Measurements from ENCODE around the gene MKRN2OS. TPM values are rescaled to one million over a fixed set of nuclear protein-coding genes. Genes with fewer than 3 reads are reported as not detected.

The MKRN2OS gene
- total and polyA plus RNA-seq, 4 donors: 0.06 to 0.42 (median 0.17) TPM

DNA sequence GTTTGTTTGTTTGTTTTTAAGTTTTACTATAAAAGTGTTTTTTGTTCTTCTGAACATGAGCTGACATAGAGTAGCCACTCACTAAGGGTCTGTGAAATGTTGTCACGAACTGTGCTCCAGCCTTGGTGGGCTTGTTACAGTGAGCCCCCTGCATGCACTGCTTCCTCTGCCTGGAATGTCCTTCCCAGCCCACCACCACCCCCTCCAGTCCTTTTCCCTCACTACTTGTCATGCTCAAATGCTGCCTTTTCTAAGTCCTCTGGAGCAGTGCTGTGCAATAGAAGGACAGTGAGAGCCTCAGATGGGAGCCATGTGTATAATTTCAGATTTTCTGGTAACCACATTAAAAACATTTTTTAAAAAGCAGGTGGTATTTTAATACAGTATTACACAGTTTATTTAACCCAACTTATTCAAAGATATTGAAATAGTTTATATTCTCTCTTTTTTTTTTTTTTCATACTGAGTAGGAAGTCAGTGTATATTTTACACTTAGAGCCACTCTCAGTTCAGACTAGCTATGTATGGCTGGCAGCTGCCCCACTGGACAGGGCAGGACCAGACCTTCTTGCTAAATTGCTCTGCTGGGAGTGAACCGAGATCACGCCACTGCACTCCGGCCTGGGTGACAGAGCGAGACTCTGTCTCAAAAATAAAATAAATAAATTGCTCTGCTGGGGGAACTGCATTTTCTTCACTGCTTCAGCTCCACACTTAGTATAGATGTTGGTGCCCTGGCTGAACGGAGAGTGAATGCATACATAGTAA, 26.9 kb downstream of the MKRN2OS start:
- Histone ChIP-seq H3K27ac (ENCODE audit: low read depth in 1 of 2, low read length in 2 of 2) (no peak overlapping the region), H3K9ac (ENCODE audit: low read depth in 1 of 2, low read length in 2 of 2) (no peak overlapping the region), H3K4me3 (ENCODE audit: low read depth in 1 of 3, low read length in 3 of 3) (no peak overlapping the region), H3K9me3 (ENCODE audit: control insufficient read depth in 4 of 4, low read length in 3 of 4) (no peaks in the 10 kb centered on the region), H3K4me1 (ENCODE audit: control insufficient read depth in 4 of 4, insufficient read depth in 4 of 4, low read length in 3 of 4) (peaks cover 0 to 4% (median 0%) of the 10 kb centered on the region in 4 donors), H3K36me3 (ENCODE audit: control insufficient read depth in 4 of 4, insufficient read depth in 3 of 4, low read depth in 1 of 4, low read length in 3 of 4) (peaks cover 0 to 8% (median 4%) of the 10 kb centered on the region in 4 donors), H3K27me3 (ENCODE audit: control insufficient read depth in 4 of 4, insufficient read depth in 4 of 4, low read length in 3 of 4) (no peaks in the 10 kb centered on the region)
- 94% methylated on average over 6 of the region's 6 CpGs for WGBS
- TF ChIP-seq JUND (IDR thresholded peaks at IDR 0.05) (no peak), YY1 (IDR thresholded peaks at IDR 0.05) (no peak), FOXA1 (IDR thresholded peaks at IDR 0.05) (no peak), FOXA2 (IDR thresholded peaks at IDR 0.05) (no peak)
- DNase-seq (ENCODE audit: low spot score): no peak

DNA sequence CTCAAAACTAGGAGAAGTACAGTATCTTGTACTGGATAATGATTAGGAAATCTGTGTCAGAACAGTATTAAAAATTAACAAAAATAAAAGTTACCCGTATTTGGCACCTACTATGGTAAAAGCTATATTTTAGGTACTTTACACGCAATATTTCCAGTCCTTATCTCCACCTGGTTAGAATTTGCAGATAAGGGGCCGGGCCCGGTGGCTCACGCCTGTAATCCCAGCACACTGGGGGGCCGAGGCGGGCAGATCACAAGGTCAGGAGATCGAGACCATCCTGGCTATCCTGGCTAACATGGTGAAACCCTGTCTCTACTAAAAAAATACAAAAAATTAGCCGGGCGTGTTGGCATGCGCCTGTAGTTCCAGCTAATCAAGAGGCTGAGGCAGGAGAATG, 28.4 kb downstream of the MKRN2OS start:
- no peak overlapping the region for H3K4me3 ChIP-seq (ENCODE audit: low read depth in 1 of 3, low read length in 3 of 3)
- TF ChIP-seq NR2F2 (IDR thresholded peaks at IDR 0.05): no peak
- TF ChIP-seq, protein P1, sequence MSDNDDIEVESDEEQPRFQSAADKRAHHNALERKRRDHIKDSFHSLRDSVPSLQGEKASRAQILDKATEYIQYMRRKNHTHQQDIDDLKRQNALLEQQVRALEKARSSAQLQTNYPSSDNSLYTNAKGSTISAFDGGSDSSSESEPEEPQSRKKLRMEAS (IDR thresholded peaks at IDR 0.05): no peak
- TF ChIP-seq GABPA (IDR thresholded peaks at IDR 0.05 in 1 of 2, conservative IDR thresholded peaks at IDR 0.05 in 1 of 2): no peak
- no peak for TF ChIP-seq YY1 (IDR thresholded peaks at IDR 0.05)
- TF ChIP-seq, protein P2, sequence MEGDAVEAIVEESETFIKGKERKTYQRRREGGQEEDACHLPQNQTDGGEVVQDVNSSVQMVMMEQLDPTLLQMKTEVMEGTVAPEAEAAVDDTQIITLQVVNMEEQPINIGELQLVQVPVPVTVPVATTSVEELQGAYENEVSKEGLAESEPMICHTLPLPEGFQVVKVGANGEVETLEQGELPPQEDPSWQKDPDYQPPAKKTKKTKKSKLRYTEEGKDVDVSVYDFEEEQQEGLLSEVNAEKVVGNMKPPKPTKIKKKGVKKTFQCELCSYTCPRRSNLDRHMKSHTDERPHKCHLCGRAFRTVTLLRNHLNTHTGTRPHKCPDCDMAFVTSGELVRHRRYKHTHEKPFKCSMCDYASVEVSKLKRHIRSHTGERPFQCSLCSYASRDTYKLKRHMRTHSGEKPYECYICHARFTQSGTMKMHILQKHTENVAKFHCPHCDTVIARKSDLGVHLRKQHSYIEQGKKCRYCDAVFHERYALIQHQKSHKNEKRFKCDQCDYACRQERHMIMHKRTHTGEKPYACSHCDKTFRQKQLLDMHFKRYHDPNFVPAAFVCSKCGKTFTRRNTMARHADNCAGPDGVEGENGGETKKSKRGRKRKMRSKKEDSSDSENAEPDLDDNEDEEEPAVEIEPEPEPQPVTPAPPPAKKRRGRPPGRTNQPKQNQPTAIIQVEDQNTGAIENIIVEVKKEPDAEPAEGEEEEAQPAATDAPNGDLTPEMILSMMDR (IDR thresholded peaks at IDR 0.05; ENCODE audit: low read depth, low read length, missing input control): no peak
- no peaks in the 10 kb centered on the region for H3K9me3 ChIP-seq (ENCODE audit: control insufficient read depth in 4 of 4, low read length in 3 of 4)
- no peaks in the 10 kb centered on the region for H3K27me3 ChIP-seq (ENCODE audit: control insufficient read depth in 4 of 4, insufficient read depth in 4 of 4, low read length in 3 of 4)
- no peak overlapping the region for H3K27ac ChIP-seq (ENCODE audit: low read depth in 1 of 2, low read length in 2 of 2)
- H3K36me3 ChIP-seq (ENCODE audit: control insufficient read depth in 4 of 4, insufficient read depth in 3 of 4, low read depth in 1 of 4, low read length in 3 of 4): peaks cover 0 to 5% (median 4%) of the 10 kb centered on the region in 4 donors
- DNase-seq (ENCODE audit: low spot score): no peak
- H3K9ac ChIP-seq (ENCODE audit: low read depth in 1 of 2, low read length in 2 of 2): no peak overlapping the region
- WGBS: 95% methylated on average over 11 of the region's 11 CpGs
- H3K4me1 ChIP-seq (ENCODE audit: control insufficient read depth in 4 of 4, insufficient read depth in 4 of 4, low read length in 3 of 4): no peaks in the 10 kb centered on the region

DNA sequence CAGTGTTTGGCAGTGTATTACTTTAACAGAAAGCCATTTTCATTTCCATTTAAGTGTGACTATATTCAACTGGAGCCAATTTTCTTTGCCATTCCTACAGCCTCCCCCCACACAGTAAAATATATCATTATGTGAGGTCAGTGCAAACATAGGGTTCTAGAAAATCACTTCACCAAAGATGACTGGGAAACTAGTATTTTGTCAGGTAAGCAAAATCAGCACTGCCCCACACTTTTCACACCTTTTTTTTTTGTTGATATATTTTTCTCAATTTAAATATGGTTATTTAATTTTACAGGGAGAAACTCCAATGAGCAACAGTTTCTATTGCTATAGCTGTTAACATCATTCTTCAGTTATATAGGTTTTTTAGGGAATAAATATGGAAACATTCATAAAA, 29.7 kb downstream of the MKRN2OS start:
- TF ChIP-seq, protein P3, sequence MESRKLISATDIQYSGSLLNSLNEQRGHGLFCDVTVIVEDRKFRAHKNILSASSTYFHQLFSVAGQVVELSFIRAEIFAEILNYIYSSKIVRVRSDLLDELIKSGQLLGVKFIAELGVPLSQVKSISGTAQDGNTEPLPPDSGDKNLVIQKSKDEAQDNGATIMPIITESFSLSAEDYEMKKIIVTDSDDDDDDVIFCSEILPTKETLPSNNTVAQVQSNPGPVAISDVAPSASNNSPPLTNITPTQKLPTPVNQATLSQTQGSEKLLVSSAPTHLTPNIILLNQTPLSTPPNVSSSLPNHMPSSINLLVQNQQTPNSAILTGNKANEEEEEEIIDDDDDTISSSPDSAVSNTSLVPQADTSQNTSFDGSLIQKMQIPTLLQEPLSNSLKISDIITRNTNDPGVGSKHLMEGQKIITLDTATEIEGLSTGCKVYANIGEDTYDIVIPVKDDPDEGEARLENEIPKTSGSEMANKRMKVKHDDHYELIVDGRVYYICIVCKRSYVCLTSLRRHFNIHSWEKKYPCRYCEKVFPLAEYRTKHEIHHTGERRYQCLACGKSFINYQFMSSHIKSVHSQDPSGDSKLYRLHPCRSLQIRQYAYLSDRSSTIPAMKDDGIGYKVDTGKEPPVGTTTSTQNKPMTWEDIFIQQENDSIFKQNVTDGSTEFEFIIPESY (IDR thresholded peaks at IDR 0.05): no peak
- TF ChIP-seq HNF4G (IDR thresholded peaks at IDR 0.05) (no peak), GABPA (IDR thresholded peaks at IDR 0.05 in 1 of 2, conservative IDR thresholded peaks at IDR 0.05 in 1 of 2) (no peak), SP1 (IDR thresholded peaks at IDR 0.05) (no peak), YY1 (IDR thresholded peaks at IDR 0.05) (no peak), RXRA (IDR thresholded peaks at IDR 0.05) (no peak), FOXA2 (IDR thresholded peaks at IDR 0.05) (no peak), HNF4A (conservative IDR thresholded peaks at IDR 0.05) (no peak), EGR1 (IDR thresholded peaks at IDR 0.05; ENCODE audit: low read depth in 2 of 2) (no peak), FOXA1 (IDR thresholded peaks at IDR 0.05) (no peak), JUND (IDR thresholded peaks at IDR 0.05) (no peak)
- TF ChIP-seq, protein P2 (IDR thresholded peaks at IDR 0.05; ENCODE audit: low read depth, low read length, missing input control): no peak
- TF ChIP-seq, protein P4, sequence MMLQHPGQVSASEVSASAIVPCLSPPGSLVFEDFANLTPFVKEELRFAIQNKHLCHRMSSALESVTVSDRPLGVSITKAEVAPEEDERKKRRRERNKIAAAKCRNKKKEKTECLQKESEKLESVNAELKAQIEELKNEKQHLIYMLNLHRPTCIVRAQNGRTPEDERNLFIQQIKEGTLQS (IDR thresholded peaks at IDR 0.05): no peak
- TF ChIP-seq, protein P5, sequence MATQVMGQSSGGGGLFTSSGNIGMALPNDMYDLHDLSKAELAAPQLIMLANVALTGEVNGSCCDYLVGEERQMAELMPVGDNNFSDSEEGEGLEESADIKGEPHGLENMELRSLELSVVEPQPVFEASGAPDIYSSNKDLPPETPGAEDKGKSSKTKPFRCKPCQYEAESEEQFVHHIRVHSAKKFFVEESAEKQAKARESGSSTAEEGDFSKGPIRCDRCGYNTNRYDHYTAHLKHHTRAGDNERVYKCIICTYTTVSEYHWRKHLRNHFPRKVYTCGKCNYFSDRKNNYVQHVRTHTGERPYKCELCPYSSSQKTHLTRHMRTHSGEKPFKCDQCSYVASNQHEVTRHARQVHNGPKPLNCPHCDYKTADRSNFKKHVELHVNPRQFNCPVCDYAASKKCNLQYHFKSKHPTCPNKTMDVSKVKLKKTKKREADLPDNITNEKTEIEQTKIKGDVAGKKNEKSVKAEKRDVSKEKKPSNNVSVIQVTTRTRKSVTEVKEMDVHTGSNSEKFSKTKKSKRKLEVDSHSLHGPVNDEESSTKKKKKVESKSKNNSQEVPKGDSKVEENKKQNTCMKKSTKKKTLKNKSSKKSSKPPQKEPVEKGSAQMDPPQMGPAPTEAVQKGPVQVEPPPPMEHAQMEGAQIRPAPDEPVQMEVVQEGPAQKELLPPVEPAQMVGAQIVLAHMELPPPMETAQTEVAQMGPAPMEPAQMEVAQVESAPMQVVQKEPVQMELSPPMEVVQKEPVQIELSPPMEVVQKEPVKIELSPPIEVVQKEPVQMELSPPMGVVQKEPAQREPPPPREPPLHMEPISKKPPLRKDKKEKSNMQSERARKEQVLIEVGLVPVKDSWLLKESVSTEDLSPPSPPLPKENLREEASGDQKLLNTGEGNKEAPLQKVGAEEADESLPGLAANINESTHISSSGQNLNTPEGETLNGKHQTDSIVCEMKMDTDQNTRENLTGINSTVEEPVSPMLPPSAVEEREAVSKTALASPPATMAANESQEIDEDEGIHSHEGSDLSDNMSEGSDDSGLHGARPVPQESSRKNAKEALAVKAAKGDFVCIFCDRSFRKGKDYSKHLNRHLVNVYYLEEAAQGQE (IDR thresholded peaks at IDR 0.05): no peak
- no peak overlapping the region for H3K9ac ChIP-seq (ENCODE audit: low read depth in 1 of 2, low read length in 2 of 2)
- no peaks in the 10 kb centered on the region for H3K9me3 ChIP-seq (ENCODE audit: control insufficient read depth in 4 of 4, low read length in 3 of 4)
- H3K27ac ChIP-seq (ENCODE audit: low read depth in 1 of 2, low read length in 2 of 2): no peak overlapping the region
- no peaks in the 10 kb centered on the region for H3K4me1 ChIP-seq (ENCODE audit: control insufficient read depth in 4 of 4, insufficient read depth in 4 of 4, low read length in 3 of 4)
- no peaks in the 10 kb centered on the region for H3K27me3 ChIP-seq (ENCODE audit: control insufficient read depth in 4 of 4, insufficient read depth in 4 of 4, low read length in 3 of 4)
- DNase-seq (ENCODE audit: low spot score): no peak
- H3K36me3 ChIP-seq (ENCODE audit: control insufficient read depth in 4 of 4, insufficient read depth in 3 of 4, low read depth in 1 of 4, low read length in 3 of 4): peaks cover 0 to 5% (median 3%) of the 10 kb centered on the region in 4 donors
- H3K4me3 ChIP-seq (ENCODE audit: low read depth in 1 of 3, low read length in 3 of 3): no peak overlapping the region

Measured in liver (tissue), 9 donors.